ENCODE results near the gene SLC25A21.
"Not testable (repeated sequence)": the region's sequence is repeated elsewhere in the genome, so short reads cannot be mapped to it uniquely, and the experiment has no call there.

The SLC25A21 gene

DNA sequence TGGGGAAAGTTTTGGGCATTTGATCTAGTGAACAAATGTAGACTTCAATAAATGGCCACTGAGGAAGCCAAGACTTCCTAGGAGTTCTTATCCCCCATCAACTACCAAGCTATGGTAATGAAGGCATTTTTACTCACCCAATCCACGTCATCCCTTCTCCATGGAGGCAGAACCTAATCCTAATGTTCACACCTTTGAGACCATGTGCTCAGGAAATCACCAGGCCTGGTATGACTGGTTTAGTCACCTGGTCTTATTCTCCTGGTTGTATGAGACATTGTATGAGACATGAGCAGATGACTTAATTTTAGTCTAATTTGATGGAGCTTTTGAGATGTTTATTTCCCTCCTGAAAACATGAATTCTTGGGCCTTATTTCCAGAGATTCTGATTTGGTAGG lies 422.2 kb downstream of the SLC25A21 start:
- DNase-seq: no peak

DNA sequence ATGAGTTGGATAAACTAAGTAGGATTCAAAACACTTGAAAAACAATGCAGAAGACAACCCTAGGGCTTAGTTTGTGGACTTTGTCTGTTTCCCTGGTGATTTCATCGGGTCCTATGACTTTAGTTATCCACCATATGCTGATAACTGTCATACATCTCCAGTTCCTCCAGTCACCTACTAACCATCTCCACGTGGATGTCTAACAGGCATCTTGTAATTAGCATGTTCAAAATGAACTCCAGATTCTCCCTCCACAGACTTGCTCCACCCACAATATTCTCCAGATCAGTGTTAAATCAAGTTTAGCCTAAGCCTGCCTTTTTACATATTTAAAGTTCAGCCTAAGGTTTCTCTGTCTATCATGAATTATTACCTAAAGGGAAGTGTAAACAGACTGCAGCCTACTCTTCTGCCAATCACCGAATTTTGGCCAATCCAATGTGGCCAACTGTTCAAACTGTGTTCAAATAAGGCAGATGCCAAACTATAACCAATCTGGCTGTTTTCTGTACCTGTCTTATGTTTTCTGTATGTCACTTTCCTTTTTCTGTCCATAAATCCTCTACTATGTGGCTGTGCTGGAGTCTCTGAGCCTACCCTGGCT lies 423.7 kb downstream of the SLC25A21 start:
- DNase-seq: no peak

DNA sequence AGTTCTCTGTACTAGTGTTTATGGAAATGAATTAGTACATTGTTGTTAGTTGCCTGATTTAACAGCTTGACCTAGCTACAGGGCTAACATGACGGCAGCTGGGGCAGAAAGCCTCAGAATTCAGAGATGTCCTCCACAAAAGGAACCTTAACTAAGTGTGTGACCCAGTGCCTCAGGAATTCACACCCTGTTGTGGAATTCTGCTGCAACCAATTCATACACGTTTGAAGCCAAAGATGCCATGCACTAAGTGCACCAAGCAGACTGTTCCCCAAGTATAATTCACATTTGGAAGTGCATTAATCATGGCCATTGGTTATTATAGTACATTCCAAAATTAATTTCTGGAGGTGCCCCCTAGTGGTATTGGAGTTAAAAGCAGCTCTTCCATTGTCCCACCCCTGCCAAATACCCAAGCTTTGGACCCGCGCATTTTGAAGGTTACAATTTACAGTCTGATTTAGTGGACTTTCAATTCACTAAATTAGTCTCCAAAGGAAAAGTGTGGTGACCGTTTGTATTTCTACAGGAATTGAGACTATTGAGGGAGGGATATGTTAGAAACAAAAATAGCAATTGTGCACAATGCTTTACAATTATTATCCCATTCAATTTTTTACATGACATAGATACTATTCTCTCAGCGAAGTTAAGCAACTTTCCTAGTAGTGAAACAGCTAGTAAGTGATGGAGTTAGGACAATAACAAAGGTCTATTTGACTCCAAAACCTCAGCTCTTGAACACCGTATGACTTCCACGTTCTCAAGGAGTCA lies 424.8 kb downstream of the SLC25A21 start:
- no peak for DNase-seq

DNA sequence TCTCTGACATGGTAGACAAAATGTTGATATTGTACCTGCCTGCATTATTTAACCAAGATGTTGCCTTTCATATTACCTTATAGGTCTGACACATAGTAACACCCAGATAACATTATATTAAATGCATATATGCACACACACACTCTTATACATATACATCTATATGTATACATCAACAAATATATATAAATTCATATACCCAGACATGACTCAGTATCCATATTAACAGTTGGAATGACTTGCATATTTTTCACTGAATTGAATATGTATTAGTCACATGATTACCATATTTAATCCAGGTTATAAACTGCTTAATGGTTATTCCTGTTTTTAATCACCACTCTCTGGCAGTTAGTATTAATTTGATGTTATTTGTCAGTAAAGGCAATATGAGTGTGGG lies 425.5 kb downstream of the SLC25A21 start:
- DNase-seq: no peak

DNA sequence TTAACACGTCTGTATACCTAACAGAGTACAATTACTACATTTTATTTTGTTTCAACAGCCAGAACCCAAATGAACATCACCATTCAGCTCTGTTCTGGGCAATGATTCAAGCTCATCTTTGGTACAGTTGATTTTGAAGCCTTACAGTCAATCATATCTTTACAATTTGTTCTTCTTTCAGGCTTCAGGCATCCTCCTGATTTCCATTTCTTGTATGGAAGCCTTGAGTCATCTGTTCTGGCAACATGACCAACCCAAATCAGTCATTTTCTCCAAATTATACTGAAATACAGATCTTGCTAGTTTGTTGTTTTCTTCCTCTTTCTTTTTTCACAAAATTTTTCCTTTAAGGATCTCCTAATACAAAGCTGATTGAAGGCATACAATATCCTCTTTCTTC lies 430.5 kb downstream of the SLC25A21 start:
- DNase-seq: no peak

DNA sequence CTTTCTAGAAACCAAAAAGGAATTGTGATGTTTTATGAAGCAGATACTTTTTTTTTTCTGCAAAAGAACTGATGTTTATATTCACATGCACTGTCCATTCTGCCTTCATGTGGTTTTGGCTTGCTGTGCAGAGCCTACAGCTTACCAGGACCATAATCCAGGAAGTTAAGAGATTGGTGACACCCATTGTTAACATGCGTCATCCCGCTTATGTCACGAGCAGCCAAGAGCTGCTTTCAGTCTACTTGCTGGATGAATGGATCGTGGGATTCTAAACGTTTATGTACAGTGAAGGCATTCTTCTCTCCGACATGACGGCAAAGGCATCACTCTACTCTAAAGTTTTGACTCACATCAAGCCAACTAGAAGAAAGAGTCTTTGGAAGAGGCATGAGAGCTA lies 434.1 kb downstream of the SLC25A21 start:
- no peak for DNase-seq

DNA sequence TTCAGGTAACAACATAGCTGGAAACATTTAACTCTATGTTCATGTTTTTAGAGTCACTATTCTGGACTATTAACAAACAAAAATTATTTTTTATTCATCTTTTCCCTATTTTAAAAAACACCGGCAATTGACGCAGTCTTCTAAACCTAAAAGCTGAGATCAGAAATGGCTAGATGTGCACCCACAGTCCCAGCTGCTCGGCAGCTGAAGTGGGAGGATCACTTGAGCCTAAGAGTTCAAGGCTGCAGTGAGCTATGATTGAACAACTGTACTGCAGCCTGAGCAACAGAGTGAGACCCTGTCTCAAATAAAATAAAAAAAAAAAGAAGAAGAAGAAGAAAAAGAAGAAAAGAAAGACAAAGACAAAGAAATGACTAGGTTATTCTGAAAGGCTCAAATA lies 446.3 kb downstream of the SLC25A21 start:
- no peak for DNase-seq

DNA sequence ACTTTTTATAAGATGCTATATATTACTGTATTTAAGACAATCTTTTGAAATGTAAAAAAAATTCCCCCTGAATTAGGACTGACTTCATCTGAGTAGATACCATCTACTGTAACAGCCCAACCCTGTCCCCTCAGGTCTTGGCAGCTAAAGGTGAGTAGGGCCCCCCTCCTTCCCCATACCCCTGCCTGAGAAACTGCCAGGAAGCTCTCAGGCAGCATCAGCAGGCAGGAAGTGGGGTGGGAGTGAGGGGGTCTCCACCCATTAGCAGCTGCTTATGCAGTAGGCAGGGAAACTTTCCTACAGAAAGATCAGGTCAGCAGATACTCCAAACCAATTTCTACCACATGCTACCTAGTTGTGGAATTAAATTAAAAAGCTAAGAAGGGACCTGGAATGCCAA lies 448.2 kb downstream of the SLC25A21 start:
- DNase-seq: no peak

DNA sequence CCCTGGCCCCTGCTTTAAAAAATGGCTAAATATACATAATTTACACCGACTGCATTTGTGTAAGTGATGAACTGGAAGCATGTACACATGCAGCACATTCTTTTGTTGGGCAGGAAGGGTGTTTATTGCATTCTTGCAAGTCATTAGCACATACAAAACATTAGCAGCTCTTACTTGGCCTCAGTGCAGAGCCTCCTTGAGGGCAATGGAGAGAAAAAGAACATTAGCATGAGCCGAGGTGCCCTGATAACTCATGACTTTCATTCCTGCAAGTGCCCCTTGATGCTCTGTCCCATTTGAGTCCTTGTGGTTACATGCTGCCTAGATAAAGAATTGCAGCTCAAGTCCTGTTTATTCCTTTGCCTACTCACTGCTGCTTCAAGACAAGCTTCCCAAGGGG lies 448.9 kb downstream of the SLC25A21 start:
- no peak for DNase-seq

DNA sequence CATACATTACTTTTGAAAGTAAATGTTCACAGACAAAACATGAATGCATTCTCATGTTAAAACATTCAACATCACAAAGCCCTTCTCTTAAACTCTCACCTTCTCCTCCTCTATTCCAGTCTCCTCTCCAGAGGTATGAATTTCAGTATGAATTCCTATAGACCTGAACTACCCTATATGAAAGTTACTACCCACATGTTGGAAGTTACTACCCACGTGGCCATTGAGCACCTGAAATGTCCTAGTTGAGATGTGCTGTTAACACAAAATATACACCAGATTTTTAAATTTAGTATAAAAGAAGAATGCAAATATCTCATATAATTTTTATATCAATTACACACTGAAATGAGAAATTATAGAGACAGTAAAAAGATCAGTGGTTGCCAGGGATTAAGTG lies 450.5 kb downstream of the SLC25A21 start:
- no peak for DNase-seq

DNA sequence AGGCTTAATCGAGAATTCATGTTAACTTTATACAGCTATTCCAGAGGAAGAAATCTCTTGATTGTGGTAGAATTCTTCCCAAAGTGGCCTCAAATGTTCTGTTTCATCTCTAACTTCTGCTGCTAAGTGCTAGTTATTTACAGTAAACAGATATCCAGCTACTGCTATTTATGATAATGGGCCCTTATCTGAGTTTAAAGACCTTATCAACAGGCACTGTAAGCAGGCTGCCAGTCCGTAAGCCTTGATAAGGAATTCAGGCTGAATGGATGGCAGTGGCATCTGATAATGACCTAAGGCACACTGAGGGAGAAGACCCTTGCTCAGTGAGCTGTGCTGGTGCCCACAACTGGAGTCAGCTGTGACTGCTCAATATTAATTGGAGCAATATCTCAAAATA lies 451.7 kb downstream of the SLC25A21 start:
- DNase-seq: no peak

DNA sequence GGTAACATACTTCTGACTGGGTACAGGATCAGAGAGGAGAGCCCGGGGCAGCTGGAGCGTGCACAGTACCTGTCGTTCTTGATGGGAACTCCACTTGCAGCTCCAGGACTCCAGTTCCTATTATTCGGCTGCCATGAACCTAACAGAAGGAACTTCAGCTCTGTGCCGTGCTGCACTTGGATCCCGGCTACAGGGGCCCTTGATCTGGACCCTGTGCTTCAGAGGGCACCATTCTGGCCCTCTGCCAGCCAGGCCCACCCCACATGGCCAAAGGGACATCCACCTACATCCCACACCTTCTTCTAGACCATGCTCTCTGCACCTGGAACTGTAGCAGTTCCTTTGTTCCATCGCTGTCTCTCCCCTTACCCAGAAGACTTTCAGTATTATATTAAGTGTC lies 452.6 kb downstream of the SLC25A21 start:
- DNase-seq: no peak

DNA sequence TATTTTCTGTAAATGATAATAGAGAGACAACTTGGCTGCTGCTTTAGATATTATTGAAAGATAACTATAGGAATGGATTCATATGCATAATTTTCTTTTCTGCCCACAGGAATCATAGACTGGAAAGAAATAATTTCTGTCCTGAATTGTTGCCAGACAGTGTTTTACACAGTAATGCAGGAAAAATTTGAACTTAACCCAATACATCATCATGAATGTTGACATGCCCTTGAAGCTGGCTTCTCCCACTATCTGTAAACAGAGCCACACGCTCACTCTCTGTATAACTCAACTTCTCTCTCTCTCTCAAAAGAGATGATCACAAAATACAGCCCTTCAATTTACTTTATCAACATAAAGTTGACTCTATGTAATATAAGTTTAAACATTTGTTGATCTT lies 454.2 kb downstream of the SLC25A21 start:
- DNase-seq: no peak

DNA sequence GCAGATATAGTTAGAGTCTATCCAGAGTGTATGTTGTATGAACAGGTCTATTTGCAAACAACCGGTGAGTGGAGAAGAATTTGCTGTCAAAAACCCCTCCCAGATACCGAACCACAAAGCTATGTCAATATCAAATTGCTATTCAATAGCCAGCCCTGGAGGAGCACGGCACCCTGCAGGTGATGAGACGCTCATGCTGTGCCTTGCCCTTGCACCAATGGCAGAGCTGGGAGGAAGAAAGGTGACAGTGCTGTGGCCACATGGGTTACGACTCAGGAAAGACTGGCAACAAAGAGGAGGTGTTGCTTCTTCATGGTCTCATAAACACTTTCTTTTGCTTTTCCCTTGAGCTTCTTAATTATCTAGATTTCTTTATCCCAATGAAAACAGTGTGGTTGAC lies 455.0 kb downstream of the SLC25A21 start:
- DNase-seq: no peak

DNA sequence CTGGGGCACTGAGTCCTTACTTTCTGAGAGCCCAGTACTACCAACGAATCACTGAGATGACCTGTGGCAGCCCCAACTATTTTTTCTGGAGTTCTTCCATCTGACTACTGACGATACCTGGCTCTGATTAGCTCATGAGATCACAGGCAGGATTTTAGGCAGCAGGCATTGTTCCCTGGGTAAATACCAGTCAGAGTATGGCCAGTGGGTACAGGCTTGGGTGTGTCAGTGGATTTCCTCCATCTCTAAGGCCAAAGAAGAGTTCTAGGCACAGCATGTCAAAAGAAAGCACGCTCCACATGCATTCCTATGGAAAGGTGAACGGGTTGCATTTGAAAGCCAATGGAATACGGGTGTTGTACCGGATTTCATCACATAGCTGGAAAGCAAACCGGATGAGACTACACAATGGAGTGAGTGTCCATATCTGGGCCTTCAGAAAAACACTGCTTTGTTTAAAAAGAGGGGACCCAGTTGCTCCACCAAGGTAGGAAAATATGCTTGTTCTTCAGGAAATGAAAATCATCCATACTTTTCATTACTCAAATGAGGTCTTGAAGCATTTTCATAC lies 455.7 kb downstream of the SLC25A21 start:
- DNase-seq: no peak

DNA sequence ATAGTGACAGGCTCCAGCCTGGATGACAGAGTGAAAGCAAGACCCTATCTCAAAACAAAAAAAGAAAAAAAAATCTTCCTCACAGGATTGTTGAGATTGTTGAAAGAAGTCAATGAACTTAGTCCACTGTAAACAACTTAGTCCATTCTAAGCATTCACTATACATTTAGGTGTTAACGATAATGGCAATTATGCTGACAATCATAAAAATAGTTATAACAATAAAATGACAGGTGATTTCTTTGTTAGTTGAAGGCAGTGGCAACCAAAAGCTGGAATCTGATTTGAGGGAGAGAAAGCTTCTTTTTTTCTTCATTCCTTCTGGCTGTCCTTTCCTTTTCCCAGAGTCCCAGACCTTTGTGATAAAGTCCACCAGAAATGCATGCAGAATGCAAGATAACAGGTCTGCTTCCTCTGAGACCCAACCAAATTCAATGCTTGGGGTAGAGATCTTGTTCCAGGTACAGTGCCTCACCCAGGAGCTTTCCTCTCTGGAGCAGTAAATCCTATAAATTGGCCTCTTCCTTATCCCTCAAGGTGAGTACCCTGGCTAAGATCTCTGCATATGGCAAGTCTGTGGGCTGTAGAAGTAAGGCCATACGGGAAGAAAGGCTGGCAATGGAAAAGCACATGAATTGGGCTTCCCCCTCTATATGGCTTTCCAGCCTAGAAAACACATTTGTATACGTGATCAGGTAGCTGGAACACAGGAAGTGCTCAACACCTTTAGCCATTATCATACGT lies 458.3 kb downstream of the SLC25A21 start:
- no peak for DNase-seq

DNA sequence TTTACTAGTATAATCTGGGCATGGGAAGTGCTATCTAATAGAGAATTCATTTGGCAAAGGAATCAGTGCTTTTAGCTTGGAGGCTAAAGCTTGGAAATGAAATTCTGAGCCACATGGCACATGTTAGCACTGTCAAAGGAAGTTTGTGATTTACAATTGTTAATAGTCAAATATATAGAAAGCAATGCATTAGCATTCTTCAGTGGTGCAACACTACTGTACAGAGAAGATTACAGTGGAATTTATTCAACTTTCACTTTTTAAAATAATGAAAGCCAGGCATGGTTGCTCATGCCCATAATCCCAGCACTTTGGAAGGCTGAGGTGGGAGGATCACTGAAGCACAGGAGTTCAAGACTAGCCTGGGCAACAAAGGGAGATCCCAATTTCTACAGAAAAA lies 464.8 kb downstream of the SLC25A21 start:
- DNase-seq: no peak

DNA sequence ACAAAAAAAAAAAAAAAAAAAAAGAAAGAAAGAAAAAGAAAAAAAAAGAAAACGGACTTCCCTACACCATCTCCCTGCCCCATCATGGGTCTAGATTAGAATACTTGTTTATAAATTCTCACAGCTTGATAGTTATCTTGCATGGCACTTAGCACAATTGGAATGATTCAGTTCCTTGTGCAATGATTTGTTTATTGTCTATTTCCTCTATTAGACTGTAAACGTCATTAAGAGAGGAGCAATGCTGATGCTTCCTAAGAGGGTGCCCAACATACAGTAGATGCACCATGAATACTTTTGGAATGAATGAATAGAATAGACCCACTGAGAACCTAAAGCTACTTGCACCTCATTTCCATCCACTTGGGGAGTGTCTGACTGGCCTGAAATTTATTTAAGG lies 469.9 kb downstream of the SLC25A21 start:
- DNase-seq: no peak

DNA sequence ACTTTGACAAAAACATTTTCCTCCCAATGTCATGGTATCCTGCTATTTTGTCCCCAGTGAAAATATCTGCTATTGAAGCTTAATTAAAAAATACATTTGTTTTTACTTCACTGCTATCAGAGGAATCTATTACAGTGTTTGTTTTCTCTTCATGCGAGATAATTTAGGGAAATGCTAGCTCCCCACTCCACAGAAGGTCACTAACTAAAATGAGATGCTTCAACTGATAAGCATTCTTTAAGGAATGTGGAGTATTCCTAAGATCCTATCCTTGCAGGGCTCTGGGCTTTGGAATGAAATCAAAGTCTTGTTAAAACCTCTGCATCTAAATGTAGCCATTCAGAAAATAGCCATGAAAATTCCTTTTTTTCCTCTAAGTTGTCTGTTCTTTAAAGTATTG lies 471.3 kb downstream of the SLC25A21 start:
- no peak for DNase-seq

DNA sequence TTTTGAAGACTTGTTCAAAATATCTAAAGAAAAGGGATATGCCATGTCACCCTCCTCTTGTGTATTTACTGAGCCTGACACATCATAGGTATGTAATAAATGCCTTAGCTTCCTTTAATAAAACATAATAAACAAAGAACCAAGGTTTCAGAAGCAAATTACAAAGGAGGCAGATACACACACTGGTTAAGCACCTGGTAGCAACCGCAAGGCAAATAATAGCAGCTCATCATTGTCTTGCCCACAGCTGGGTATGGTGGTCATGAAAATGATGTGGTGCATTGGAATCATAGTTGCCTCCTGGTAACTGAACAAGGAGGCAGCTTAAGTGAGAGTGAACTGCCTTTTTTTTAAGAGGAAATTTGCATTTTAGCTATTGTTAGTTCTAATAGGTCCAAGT lies 471.8 kb downstream of the SLC25A21 start:
- DNase-seq: no peak

DNA sequence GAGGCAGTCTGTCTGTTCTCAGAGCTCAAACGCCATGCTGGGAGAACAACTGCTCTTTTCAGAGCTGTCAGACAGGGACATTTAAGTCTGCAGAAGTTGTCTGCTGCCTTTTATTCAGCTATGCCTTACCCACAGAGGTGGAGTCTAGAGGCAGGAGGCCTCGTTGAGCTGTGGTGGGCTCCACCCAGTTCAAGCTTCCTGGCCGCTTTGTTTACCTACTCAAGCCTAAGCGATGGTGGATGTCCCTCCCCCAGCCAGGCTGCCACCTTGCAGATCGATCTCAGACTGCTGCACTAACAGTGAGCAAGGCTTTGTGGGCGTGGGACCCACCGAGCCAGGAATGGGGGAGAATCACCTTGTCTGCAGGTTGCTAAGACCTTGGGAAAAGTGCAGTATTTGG lies 473.0 kb downstream of the SLC25A21 start:
- not testable (repeated sequence) for DNase-seq

DNA sequence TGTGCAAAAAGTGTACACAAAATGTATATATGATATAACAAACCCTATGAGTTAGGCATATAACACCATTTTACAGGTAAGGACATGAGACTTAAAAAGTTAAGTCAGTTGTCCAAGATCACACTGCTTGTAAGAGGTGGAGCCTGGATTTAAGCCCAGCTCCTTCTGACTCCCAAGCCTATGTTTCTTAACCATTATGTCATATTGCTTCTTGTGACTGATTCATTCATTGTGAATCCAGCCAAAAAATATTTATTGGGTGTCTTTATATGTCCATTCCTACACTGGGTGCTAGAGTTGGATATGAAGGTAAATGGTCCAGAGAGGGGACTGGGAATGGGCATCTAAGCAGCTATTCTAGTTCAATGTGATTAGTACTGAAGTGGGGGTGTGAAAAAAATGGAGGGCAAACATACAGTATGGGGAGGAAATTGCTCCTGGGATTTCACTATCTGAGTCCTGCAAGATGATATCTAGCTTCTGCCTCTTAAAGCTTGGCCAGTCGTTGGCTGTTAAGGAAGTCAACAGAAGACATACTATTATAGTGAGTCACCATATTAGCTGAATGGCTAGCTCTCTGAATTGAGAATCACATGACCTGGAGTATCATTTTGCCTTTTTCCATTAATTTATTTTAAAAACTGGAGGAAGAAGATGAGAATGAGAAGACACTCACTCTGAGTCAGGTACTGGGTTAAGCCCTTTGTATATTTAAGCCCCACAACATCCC lies 481.9 kb downstream of the SLC25A21 start:
- DNase-seq: no peak

DNA sequence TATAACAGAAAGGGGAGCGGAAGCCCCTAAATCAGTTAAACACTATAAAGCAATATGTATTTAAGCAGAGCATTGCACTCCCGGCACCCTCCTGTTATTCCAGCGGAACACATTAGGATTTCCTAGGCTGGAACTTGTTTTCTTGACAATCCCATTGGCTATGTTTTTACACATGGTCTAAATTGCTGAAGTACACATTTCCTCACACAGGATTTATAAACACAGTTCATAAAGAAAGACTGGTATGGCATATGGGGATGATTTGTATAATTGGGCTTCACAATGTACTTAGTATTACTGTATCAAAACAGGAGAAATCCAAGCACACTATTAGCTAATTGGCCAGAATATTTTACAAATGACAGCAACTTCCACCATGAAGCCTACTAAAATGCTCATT lies 487.5 kb downstream of the SLC25A21 start:
- no peak for DNase-seq

Measured in fibroblast of skin of scalp (primary cell).